Measurements from ENCODE around the gene DACH1. TPM values are rescaled to one million over a fixed set of nuclear protein-coding genes. Genes with fewer than 3 reads are reported as not detected.

DACH1 gene
- total and polyA plus RNA-seq, 2 donors (not counting 3 experiments of a cell fraction or from before 2014, with no cell fraction given) = 8.6 to 28.3 TPM

- TF ChIP-seq, protein P1, sequence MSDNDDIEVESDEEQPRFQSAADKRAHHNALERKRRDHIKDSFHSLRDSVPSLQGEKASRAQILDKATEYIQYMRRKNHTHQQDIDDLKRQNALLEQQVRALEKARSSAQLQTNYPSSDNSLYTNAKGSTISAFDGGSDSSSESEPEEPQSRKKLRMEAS (IDR thresholded peaks at IDR 0.05; ENCODE audit: insufficient read depth, insufficient read length) = no peak
- no peak for TF ChIP-seq POLR2A (IDR thresholded peaks at IDR 0.05; ENCODE audit: low read depth, low read length)
- TF ChIP-seq FOS (IDR thresholded peaks at IDR 0.05; ENCODE audit: borderline replicate concordance, insufficient read depth, low read length) = no peak
- no peak for TF ChIP-seq POLR2AphosphoS5 (IDR thresholded peaks at IDR 0.05; ENCODE audit: insufficient read depth, low read depth, low read length)
- TF ChIP-seq GATA2 (IDR thresholded peaks at IDR 0.05; ENCODE audit: insufficient read depth, insufficient read length, low read depth, low read length) = no peak
- TF ChIP-seq JUN (IDR thresholded peaks at IDR 0.05; ENCODE audit: borderline replicate concordance, insufficient read depth, insufficient read length, low read depth) = no peak
- TF ChIP-seq EZH2 (IDR thresholded peaks at IDR 0.05; ENCODE audit: borderline replicate concordance, low read depth, low read length, severe bottlenecking) = no peak
- no peak for TF ChIP-seq MYC (IDR thresholded peaks at IDR 0.05; ENCODE audit: low read depth, low read length)
- no peak for TF ChIP-seq CTCF (IDR thresholded peaks at IDR 0.05; ENCODE audit: extremely low read depth in 1 of 2, insufficient read depth in 1 of 2, low read depth in 1 of 2, low read length in 2 of 2)
- intact Hi-C loops (cut with micrococcal nuclease) = no loop called here
- ChIA-PET CTCF (interaction anchor here (0.7 to 2.0 kb wide), 3 partner anchors 12 to 82 kb away, joined by 3 to 5 read pairs (median 3); no protein-coding TSS in a partner anchor), POLR2A (no interaction called here)
- Histone ChIP-seq H2AFZ (ENCODE audit: low read depth, low read length) (no peak overlapping the region), H3K27ac (ENCODE audit: insufficient read depth, low read depth, low read length) (no peak overlapping the region), H3K9me3 (replicated peaks; ENCODE audit: control insufficient read depth, insufficient read depth, low read length) (no peaks in the 10 kb centered on the region), H3K4me2 (ENCODE audit: insufficient read depth, low read length) (no peak overlapping the region), H3K4me1 (ENCODE audit: control insufficient read depth, extremely low read depth, insufficient read depth, low read length) (no peaks in the 10 kb centered on the region), H4K20me1 (replicated peaks; ENCODE audit: control insufficient read depth, extremely low read depth, insufficient read depth, low read length) (no peaks in the 10 kb centered on the region), H3K9me1 (replicated peaks; ENCODE audit: control insufficient read depth, extremely low read depth, insufficient read depth, low read length) (no peaks in the 10 kb centered on the region), H3K79me2 (ENCODE audit: control insufficient read depth, insufficient read depth, low read length) (no peaks in the 10 kb centered on the region), H3K4me3 (replicated peaks in 1 of 3; ENCODE audit: insufficient read depth in 1 of 3, low read depth in 1 of 3, low read length in 3 of 3) (no peak overlapping the region), H3K27me3 (ENCODE audit: control insufficient read depth in 2 of 2, insufficient read depth in 2 of 2, low read length in 2 of 2) (no peaks in the 10 kb centered on the region), H3K36me3 (ENCODE audit: control insufficient read depth in 2 of 2, extremely low read depth in 1 of 2, insufficient read depth in 2 of 2, low read length in 2 of 2) (no peaks in the 10 kb centered on the region), H3K9ac (replicated peaks; ENCODE audit: extremely low read depth, insufficient read depth, low read length) (no peak overlapping the region)
- FAIRE-seq (no peak), DNase-seq (ENCODE audit: low read depth, low spot score) (no peak)
- BruUV-seq (replicated peaks) = no TSS peak
- dilution Hi-C loops (cut with MboI; ENCODE audit: extremely low pct_ligation_motif_present, low sequenced_read_pairs) = no loop called here
These were observed 330.8 kb downstream of the DACH1 start for GRCh38 chr13:71536201-71536600.

Measured in endothelial cell of umbilical vein (primary cell).